ENCODE data around the gene LTB4R2.

DNA sequence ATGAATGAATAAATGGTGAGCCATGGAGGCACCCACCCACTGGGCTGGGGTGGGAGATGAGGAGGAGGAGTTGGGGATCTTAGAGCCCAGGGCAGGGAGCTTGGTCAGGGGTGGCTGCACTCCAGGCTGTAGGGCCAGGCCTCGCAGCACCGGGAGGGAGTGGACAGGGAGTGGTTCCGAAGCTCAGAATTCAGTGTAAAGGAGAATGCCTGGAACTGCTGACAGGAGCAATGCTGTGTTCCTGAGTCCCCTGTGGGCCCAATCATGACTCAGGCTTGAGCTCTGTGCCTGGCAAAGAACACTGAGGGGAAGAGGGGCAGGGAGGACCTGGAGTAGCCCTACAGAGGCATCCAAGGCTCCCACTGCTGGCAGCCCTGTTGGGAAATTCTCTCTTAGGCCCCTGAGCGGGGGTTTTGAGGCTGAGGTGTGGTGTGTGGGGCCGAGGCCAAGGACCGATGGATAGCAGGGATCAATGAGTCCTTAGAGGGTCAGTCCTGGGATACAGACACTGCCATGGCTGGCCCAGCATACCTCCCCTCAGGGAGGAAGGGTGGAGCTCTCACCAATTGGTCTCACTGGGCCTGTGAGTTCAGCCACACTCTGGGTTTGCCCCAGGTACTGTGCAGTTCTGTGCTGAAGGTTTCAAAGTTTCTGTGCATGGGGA is 29.0 kb upstream of the LTB4R2 start:
- TF ChIP-seq, protein P1, sequence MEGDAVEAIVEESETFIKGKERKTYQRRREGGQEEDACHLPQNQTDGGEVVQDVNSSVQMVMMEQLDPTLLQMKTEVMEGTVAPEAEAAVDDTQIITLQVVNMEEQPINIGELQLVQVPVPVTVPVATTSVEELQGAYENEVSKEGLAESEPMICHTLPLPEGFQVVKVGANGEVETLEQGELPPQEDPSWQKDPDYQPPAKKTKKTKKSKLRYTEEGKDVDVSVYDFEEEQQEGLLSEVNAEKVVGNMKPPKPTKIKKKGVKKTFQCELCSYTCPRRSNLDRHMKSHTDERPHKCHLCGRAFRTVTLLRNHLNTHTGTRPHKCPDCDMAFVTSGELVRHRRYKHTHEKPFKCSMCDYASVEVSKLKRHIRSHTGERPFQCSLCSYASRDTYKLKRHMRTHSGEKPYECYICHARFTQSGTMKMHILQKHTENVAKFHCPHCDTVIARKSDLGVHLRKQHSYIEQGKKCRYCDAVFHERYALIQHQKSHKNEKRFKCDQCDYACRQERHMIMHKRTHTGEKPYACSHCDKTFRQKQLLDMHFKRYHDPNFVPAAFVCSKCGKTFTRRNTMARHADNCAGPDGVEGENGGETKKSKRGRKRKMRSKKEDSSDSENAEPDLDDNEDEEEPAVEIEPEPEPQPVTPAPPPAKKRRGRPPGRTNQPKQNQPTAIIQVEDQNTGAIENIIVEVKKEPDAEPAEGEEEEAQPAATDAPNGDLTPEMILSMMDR (conservative IDR thresholded peaks at IDR 0.05 in 1 of 2, IDR thresholded peaks at IDR 0.05 in 1 of 2; ENCODE audit: low read depth in 1 of 2, low read length in 2 of 2) = no peak
- no peak for TF ChIP-seq EZH2 (IDR thresholded peaks at IDR 0.05; ENCODE audit: low read length, missing control alignments)
